DOHH2 (cell line): ENCODE measurements around the gene CNST.

Experiments used
- H3F3A ChIP-seq: fragments of 200-600 bp; sonication (generic), shearing (Covaris generic); 2 replicates; pipeline ENCODE4 v1.6.0; 2016; ENCODE audit warnings: antibody characterized with exemption, mild to moderate bottlenecking; ENCODE audit not compliant: control insufficient read depth, insufficient read depth
- H3K27ac ChIP-seq: fragments of 200-600 bp; sonication (generic); 2 replicates; pipeline ENCODE4 v1.5.1; 2014; ENCODE audit warnings: low read depth, mild to moderate bottlenecking, low read length, moderate library complexity
- H3K27me3 ChIP-seq: fragments of 200-600 bp; sonication (generic); 2 replicates; pipeline ENCODE4 v1.6.1; 2014; ENCODE audit warnings: mild to moderate bottlenecking, low read length, mixed read lengths; ENCODE audit not compliant: control insufficient read depth
- H3K36me3 ChIP-seq: fragments of 200-600 bp; sonication (generic); 2 replicates; pipeline ENCODE4 v1.6.1; 2014; ENCODE audit warnings: mild to moderate bottlenecking, low read length, moderate library complexity, mixed read lengths; ENCODE audit not compliant: control insufficient read depth
- H3K4me1 ChIP-seq: fragments of 200-600 bp; sonication (generic); 2 replicates; pipeline ENCODE4 v1.6.1; 2014; ENCODE audit warnings: mild to moderate bottlenecking, low read length, mixed read lengths; ENCODE audit not compliant: control insufficient read depth
- H3K4me2 ChIP-seq: fragments of 200-600 bp; sonication (generic); 2 replicates; pipeline ENCODE4 v1.6.0; 2014; ENCODE audit warnings: mild to moderate bottlenecking, low read length, moderate library complexity
- H3K4me3 ChIP-seq: fragments of 200-600 bp; sonication (generic); 2 replicates; pipeline ENCODE4 v1.5.1; 2014; ENCODE audit warnings: mild to moderate bottlenecking, low read length, mixed read lengths
- H3K79me2 ChIP-seq: fragments of 200-600 bp; sonication (generic); 2 replicates; pipeline ENCODE4 v1.6.1; 2014; ENCODE audit warnings: mild to moderate bottlenecking, low read length, mixed read lengths; ENCODE audit not compliant: control insufficient read depth
- H3K9me2 ChIP-seq: fragments of 200-600 bp; sonication (generic); replicated peaks from 2 replicates; pipeline ENCODE4 v1.6.1; 2014; ENCODE audit warnings: mild to moderate bottlenecking, low read length, mixed read lengths; ENCODE audit not compliant: control insufficient read depth
- H3K9me3 ChIP-seq: fragments of 200-600 bp; sonication (generic); 2 replicates; pipeline ENCODE4 v1.6.1; 2014; ENCODE audit warnings: antibody characterized with exemption, low read length, mixed read lengths; ENCODE audit not compliant: control insufficient read depth, insufficient read depth
- H4K20me1 ChIP-seq: fragments of 200-600 bp; sonication (generic); 2 replicates; pipeline ENCODE4 v1.6.0; 2014; ENCODE audit warnings: low read depth, mild to moderate bottlenecking, antibody characterized with exemption, low read length, moderate library complexity; ENCODE audit not compliant: control insufficient read depth, insufficient read depth
- EZH2phosphoT487 ChIP-seq: fragments of 200-600 bp; sonication (generic); IDR thresholded peaks from 2 replicates; pipeline ENCODE4 v1.6.1; 2017; ENCODE audit warnings: borderline replicate concordance, mild to moderate bottlenecking, antibody characterized with exemption, low read length, moderate library complexity, mixed read lengths
- TF ChIP-seq, protein P1 (sequence below): fragments of 200-600 bp; sonication (generic); IDR thresholded peaks from one replicate; pipeline ENCODE4 v1.5.1; 2014; ENCODE audit warnings: antibody characterized with exemption, mild to moderate bottlenecking, low read depth, low read length; ENCODE audit not compliant: poor library complexity, severe bottlenecking

CNST gene

DNA sequence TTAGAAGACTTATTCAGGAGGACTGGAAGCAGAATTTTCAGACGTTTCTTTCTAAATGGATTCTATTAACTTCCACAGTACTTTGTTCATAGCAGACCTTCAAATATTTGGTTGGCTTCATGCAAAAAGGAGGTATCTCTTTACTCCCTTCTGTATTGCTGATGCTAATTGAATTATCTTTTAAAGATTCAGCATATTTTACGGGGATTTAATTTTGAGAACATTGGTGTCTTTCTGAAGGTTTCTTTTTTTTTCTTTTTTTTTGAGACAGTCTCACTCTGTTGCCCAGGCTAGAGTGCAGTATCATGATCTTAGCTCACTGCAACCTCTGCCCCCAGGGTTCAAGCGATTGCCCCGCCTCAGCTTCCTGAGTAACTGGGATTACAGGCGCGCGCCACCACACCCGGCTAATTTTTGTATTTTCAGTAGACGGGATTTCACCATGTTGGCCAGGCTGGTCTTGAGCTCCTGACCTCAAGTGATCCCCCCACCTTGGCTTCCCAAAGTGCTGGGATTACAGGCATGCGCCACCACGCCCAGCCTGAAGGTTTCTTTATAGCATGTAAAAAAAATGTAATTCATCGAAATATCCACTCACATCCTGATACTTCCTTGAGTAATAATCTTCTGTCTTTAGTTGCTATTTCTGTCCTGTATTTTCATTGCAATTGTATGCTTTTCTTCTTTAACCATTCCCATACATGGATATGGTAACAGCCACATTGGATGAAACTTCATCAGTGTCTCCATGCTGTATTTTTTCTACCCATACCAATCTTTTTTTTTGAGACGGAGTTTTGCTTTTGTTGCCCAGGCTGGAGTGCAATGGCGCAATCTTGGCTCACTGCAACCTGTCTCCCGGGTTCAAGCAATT, 14.5 kb downstream of the CNST start:
- peak overlapping the region; percentile 68 for H3K4me2 ChIP-seq
- no peaks in the 10 kb centered on the region for H3K27me3 ChIP-seq
- H3K9me2 ChIP-seq, result no peaks in the 10 kb centered on the region
- peak overlapping the region; percentile 67 for H3K4me3 ChIP-seq
- TF ChIP-seq, protein P1, sequence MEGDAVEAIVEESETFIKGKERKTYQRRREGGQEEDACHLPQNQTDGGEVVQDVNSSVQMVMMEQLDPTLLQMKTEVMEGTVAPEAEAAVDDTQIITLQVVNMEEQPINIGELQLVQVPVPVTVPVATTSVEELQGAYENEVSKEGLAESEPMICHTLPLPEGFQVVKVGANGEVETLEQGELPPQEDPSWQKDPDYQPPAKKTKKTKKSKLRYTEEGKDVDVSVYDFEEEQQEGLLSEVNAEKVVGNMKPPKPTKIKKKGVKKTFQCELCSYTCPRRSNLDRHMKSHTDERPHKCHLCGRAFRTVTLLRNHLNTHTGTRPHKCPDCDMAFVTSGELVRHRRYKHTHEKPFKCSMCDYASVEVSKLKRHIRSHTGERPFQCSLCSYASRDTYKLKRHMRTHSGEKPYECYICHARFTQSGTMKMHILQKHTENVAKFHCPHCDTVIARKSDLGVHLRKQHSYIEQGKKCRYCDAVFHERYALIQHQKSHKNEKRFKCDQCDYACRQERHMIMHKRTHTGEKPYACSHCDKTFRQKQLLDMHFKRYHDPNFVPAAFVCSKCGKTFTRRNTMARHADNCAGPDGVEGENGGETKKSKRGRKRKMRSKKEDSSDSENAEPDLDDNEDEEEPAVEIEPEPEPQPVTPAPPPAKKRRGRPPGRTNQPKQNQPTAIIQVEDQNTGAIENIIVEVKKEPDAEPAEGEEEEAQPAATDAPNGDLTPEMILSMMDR, result no peak
- no peak for TF ChIP-seq EZH2phosphoT487
- peaks cover 28% of the 10 kb centered on the region for H3F3A ChIP-seq
- H3K4me1 ChIP-seq, result peaks cover 52% of the 10 kb centered on the region
- peak overlapping the region; percentile 87 for H3K27ac ChIP-seq
- peaks cover 46% of the 10 kb centered on the region for H3K36me3 ChIP-seq
- no peaks in the 10 kb centered on the region for H3K9me3 ChIP-seq
- peaks cover 95% of the 10 kb centered on the region for H3K79me2 ChIP-seq
- peaks cover 27% of the 10 kb centered on the region; the same call in 1 of the 2 replicates for H4K20me1 ChIP-seq

DNA sequence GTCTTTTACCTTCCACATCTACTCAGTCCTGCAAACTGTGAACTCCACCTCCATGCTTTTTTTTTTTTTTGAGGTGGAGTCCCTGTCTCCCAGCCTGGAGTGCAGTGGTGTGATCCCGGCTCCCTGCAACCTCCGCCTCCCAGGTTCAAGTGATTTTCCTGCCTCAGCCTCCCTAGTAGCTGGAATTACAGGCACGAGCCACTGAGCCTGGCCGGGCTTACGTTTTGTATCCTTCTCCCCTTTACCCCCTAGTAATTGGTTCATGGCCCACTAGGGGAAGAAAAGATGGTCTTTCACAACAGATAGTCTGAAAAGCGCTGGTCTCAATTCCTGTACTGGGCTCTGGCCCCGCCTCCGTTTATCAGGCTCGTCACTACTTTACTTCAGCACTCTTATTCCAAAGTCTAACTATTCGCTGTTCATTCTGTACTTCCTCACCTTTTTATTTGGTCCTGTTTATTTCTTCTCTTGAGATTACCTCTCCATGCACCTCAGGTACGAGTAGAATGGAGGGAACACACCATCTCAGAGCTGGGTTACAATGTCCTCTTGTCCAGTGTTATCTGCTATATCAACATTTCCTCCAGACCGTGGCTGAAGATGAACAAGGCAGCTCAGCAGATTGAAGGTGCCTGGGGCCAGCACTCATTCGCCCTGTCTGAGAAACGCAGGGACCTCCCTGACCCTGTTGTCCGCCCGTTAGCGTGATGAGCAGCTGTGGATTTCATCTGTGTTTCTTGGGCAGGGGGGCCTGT, 16.2 kb downstream of the CNST start:
- Histone ChIP-seq H3K27ac (no peak overlapping the region), H3K79me2 (peaks cover 90% of the 10 kb centered on the region), H3K4me3 (no peak overlapping the region), H3K9me2 (no peaks in the 10 kb centered on the region), H3K36me3 (peaks cover 47% of the 10 kb centered on the region), H3K9me3 (no peaks in the 10 kb centered on the region), H4K20me1 (peaks cover 31% of the 10 kb centered on the region; the same call in 1 of the 2 replicates), H3F3A (peaks cover 33% of the 10 kb centered on the region), H3K4me1 (peaks cover 40% of the 10 kb centered on the region), H3K27me3 (no peaks in the 10 kb centered on the region), H3K4me2 (no peak overlapping the region)
- TF ChIP-seq EZH2phosphoT487, result no peak
- TF ChIP-seq, protein P1, result no peak

DNA sequence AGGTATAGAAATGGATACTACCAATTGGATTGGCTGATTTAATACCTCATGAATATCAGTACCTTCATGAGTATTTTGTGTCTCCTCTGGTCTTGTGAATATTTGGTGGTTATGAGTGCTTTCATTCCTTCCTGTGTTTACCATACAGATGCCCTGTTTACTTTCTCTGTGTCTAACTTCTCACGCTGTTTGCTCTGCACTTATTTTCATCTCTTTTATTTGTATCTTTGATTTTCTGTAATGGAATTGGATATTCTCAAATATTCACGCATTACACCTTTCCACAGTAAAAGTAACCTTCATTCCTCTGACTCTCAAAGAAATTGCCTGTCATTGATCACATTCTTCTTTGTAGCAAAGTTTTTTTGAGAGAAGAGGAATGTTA, 16.8 kb downstream of the CNST start:
- H3K9me3 ChIP-seq, result no peaks in the 10 kb centered on the region
- H3K4me1 ChIP-seq, result peaks cover 34% of the 10 kb centered on the region
- no peak overlapping the region for H3K4me3 ChIP-seq
- peaks cover 89% of the 10 kb centered on the region for H3K79me2 ChIP-seq
- TF ChIP-seq, protein P1, result no peak
- no peak for TF ChIP-seq EZH2phosphoT487
- H3K9me2 ChIP-seq, result no peaks in the 10 kb centered on the region
- H3K27me3 ChIP-seq, result no peaks in the 10 kb centered on the region
- peaks cover 32% of the 10 kb centered on the region; the same call in 1 of the 2 replicates for H4K20me1 ChIP-seq
- H3K27ac ChIP-seq, result no peak overlapping the region
- H3K36me3 ChIP-seq, result peaks cover 49% of the 10 kb centered on the region
- H3F3A ChIP-seq, result peaks cover 29% of the 10 kb centered on the region
- no peak overlapping the region for H3K4me2 ChIP-seq
